ENCODE results near the gene LUC7L3.

LUC7L3 gene

GRCh38 chr17:50685691-50686493 is 33.5 kb upstream of the LUC7L3 start:
- Histone ChIP-seq H3K36me3 (ENCODE audit: insufficient read depth, low read length) (no peaks in the 10 kb centered on the region), H4K20me1 (ENCODE audit: insufficient read depth, low read length) (0 out of 2 replicates have a peak, but pooled peaks cover 3% of the 10 kb centered on the region), H3K4me3 (ENCODE audit: low read depth in 1 of 2, low read length in 2 of 2) (no peak overlapping the region), H3K27me3 (ENCODE audit: insufficient read depth, low read length, poor library complexity) (no peaks in the 10 kb centered on the region), H2AFZ (ENCODE audit: low read depth, low read length) (no peak overlapping the region), H3K9me3 (ENCODE audit: insufficient read depth, low read length, severe bottlenecking) (no peaks in the 10 kb centered on the region), H3K4me1 (ENCODE audit: insufficient read depth, low read length) (no peaks in the 10 kb centered on the region), H3K79me2 (ENCODE audit: insufficient read depth, low read length) (no peaks in the 10 kb centered on the region), H3K27ac (ENCODE audit: low read length) (no peak overlapping the region), H3K4me2 (ENCODE audit: insufficient read depth, low read length) (no peak overlapping the region), H3K9ac (ENCODE audit: low read depth, low read length) (no peak overlapping the region)
- ATAC-seq (ENCODE audit: insufficient read depth, low read depth) (no peak), DNase-seq (no peak)
- TF ChIP-seq EZH2 (IDR thresholded peaks at IDR 0.05; ENCODE audit: borderline replicate concordance, low read depth, low read length, severe bottlenecking), result no peak
- no peak for TF ChIP-seq CTCF (IDR thresholded peaks at IDR 0.05; ENCODE audit: borderline replicate concordance, extremely low read depth, low read length, poor library complexity, severe bottlenecking)

- H3K4me1 ChIP-seq (ENCODE audit: insufficient read depth, low read length), result no peaks in the 10 kb centered on the region
- ATAC-seq (ENCODE audit: insufficient read depth, low read depth), result no peak
- no peak overlapping the region for H3K27ac ChIP-seq (ENCODE audit: low read length)
These were observed 32.8 kb upstream of the LUC7L3 start for GRCh38 chr17:50686494-50687199.

GRCh38 chr17:50687200-50688066 is 32.0 kb upstream of the LUC7L3 start:
- ATAC-seq (ENCODE audit: insufficient read depth, low read depth) (no peak), DNase-seq (no peak)
- H4K20me1 ChIP-seq (ENCODE audit: insufficient read depth, low read length), result 0 out of 2 replicates have a peak, but pooled peaks cover 3% of the 10 kb centered on the region
- no peak overlapping the region for H3K9ac ChIP-seq (ENCODE audit: low read depth, low read length)
- no peaks in the 10 kb centered on the region for H3K79me2 ChIP-seq (ENCODE audit: insufficient read depth, low read length)
- no peak for TF ChIP-seq CTCF (IDR thresholded peaks at IDR 0.05; ENCODE audit: borderline replicate concordance, extremely low read depth, low read length, poor library complexity, severe bottlenecking)
- TF ChIP-seq EZH2 (IDR thresholded peaks at IDR 0.05; ENCODE audit: borderline replicate concordance, low read depth, low read length, severe bottlenecking), result no peak
- H2AFZ ChIP-seq (ENCODE audit: low read depth, low read length), result no peak overlapping the region
- no peak overlapping the region for H3K4me3 ChIP-seq (ENCODE audit: low read depth in 1 of 2, low read length in 2 of 2)
- no peak overlapping the region for H3K27ac ChIP-seq (ENCODE audit: low read length)
- H3K4me2 ChIP-seq (ENCODE audit: insufficient read depth, low read length), result no peak overlapping the region
- no peaks in the 10 kb centered on the region for H3K4me1 ChIP-seq (ENCODE audit: insufficient read depth, low read length)
- H3K36me3 ChIP-seq (ENCODE audit: insufficient read depth, low read length), result peaks cover 4% of the 10 kb centered on the region; the same call in 1 of the 2 replicates
- H3K27me3 ChIP-seq (ENCODE audit: insufficient read depth, low read length, poor library complexity), result no peaks in the 10 kb centered on the region
- no peaks in the 10 kb centered on the region for H3K9me3 ChIP-seq (ENCODE audit: insufficient read depth, low read length, severe bottlenecking)

More at GRCh38 chr17:50686494-50687199, 32.8 kb upstream of the LUC7L3 start:
- H3K9ac ChIP-seq (ENCODE audit: low read depth, low read length), result no peak overlapping the region
- H3K36me3 ChIP-seq (ENCODE audit: insufficient read depth, low read length), result no peaks in the 10 kb centered on the region
- no peak overlapping the region for H3K4me2 ChIP-seq (ENCODE audit: insufficient read depth, low read length)
- TF ChIP-seq EZH2 (IDR thresholded peaks at IDR 0.05; ENCODE audit: borderline replicate concordance, low read depth, low read length, severe bottlenecking) (no peak), CTCF (IDR thresholded peaks at IDR 0.05; ENCODE audit: borderline replicate concordance, extremely low read depth, low read length, poor library complexity, severe bottlenecking) (no peak)
- H3K9me3 ChIP-seq (ENCODE audit: insufficient read depth, low read length, severe bottlenecking), result no peaks in the 10 kb centered on the region
- no peak for DNase-seq
- no peaks in the 10 kb centered on the region for H3K27me3 ChIP-seq (ENCODE audit: insufficient read depth, low read length, poor library complexity)
- H4K20me1 ChIP-seq (ENCODE audit: insufficient read depth, low read length), result 0 out of 2 replicates have a peak, but pooled peaks cover 3% of the 10 kb centered on the region
- H3K79me2 ChIP-seq (ENCODE audit: insufficient read depth, low read length), result no peaks in the 10 kb centered on the region
- no peak overlapping the region for H2AFZ ChIP-seq (ENCODE audit: low read depth, low read length)
- H3K4me3 ChIP-seq (ENCODE audit: low read depth in 1 of 2, low read length in 2 of 2), result no peak overlapping the region
